IPS-15b (cell line): ENCODE results near the gene ZNF148.
A peak's percentile ranks its signal among the peaks of the same experiment; 100 is the strongest.

ENCODE experiments used
- H3K27me3 ChIP-seq: one replicate; pipeline ENCODE4 v1.6.1; 2013; ENCODE audit warnings: low read length; ENCODE audit not compliant: control insufficient read depth, insufficient read depth
- H3K36me3 ChIP-seq: one replicate; pipeline ENCODE4 v1.6.1; 2013; ENCODE audit warnings: low read length; ENCODE audit not compliant: control insufficient read depth, insufficient read depth
- H3K4me1 ChIP-seq: one replicate; pipeline ENCODE4 v1.6.1; 2013; ENCODE audit warnings: mild to moderate bottlenecking, low read length; ENCODE audit not compliant: control insufficient read depth, insufficient read depth
- H3K4me3 ChIP-seq: one replicate; pipeline ENCODE4 v1.5.1; 2013; ENCODE audit warnings: low read depth, low read length
- H3K9ac ChIP-seq: one replicate; pipeline ENCODE4 v1.6.1; 2013; ENCODE audit warnings: low read depth, mild to moderate bottlenecking, low read length
- H3K9me3 ChIP-seq: one replicate; pipeline ENCODE4 v1.6.1; 2013; ENCODE audit warnings: mild to moderate bottlenecking, low read length; ENCODE audit not compliant: control insufficient read depth, insufficient read depth

The ZNF148 gene

DNA sequence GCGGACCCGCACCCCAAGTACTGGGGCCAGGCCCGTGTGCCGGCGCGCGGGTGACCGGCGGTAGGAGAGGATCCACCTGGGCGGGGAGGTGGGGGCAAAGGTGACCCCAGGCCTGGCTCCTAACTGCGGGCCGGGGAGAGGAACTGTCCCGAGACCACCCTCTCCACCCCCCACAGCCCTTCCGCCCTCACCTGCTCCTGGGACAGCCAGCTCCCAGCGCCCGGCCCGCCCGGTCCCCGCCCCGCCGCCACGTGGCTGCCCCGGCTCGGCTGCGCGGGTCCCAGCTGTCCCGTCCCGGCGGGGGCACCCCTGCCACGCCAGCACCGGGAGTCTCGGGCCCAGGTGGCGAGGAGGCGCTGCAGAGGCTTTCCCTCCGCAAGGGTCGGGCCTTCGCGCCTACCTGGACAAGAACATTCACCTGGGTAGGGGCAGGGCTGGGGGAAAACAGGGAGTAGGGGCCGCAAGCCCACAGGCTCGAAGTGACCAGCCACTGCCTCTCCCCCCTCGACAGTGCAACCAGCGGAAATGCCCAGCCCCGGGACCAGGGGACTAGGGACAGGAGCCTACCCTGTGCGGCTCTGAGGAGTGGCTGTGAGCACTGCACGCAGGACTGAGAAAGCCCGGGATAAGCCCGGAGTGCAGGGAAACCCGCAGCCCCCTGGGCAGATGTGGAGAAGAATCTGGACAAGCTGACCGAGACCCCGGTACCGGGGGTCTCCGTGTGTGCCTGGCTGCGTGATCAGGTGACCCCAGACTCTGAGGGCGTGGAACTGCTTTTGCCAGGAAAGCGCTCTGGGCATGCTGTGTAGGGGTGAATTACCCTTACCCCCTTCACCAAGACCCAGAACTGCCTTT lies 162.4 kb downstream of the ZNF148 start, which contains the start of gene SLC12A8:
Gene SLC12A8, minus strand, starts transcription at position 240 of the 855 bp plus-strand sequence. CDS start 1,399 bp downstream, outside the sequence.
- H3K4me1 ChIP-seq = peaks cover 8% of the 10 kb centered on the region
- H3K4me3 ChIP-seq = peak within 1 kb of the TSS; percentile 74
- peaks cover 4% of the 10 kb centered on the region for H3K27me3 ChIP-seq
- H3K9me3 ChIP-seq = no peaks in the 10 kb centered on the region
- H3K36me3 ChIP-seq = no peaks in the 10 kb centered on the region
- H3K9ac ChIP-seq = peak within 1 kb of the TSS; percentile 74

DNA sequence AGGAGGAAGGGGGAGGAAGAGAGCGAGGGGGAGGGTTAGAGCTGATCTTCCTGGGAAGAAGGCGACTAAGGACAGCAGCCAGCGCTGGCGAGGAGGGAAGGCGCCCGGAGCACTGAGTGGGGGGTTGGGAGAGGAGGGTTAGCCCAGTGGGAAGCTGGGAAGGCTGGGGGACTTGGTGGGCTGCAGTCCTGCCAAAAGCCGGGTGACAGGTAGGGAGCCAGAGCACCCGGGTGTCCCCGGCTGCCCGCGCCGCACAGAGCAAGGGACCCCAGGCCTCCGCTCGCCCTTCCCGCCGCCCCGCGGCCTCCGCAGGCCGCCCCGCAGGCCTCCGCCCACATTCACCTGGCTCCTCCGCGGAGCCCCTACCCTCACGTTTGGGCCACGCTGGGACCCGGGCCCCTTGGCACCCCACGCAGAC lies 163.0 kb downstream of the ZNF148 start:
- H3K9ac ChIP-seq = peak overlapping the region; percentile 74
- no peaks in the 10 kb centered on the region for H3K36me3 ChIP-seq
- H3K4me3 ChIP-seq = peak overlapping the region; percentile 74
- no peaks in the 10 kb centered on the region for H3K9me3 ChIP-seq
- peaks cover 8% of the 10 kb centered on the region for H3K4me1 ChIP-seq
- H3K27me3 ChIP-seq = peaks cover 4% of the 10 kb centered on the region

DNA sequence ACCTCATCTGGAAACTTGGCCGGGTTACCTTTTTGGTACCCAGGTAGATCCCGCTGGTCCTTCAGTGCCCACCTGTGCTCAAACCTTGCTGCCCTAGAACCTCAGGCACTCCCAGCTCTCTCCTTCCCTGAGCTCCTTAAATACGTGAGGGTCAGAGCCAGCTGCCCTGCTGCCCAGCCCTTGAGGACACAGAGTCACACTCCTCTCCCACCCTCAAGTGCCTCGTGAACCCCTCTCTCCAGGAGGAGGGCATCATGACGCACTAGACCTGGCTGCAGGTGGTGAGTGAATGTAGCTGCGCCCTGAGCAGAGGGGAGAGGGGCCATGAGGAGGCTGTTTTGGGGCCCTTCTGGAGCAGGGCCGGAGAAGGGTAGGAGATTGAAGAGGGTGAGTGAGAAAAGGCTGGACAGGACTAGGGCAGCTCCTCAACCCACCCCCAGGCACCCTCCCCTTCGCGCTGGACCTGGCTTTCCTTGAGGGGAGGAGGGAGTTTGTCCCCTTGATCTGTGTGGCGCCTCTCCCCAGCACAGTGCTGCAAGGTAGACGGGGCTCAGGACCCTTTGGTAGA lies 163.5 kb downstream of the ZNF148 start:
- H3K36me3 ChIP-seq = no peaks in the 10 kb centered on the region
- peak overlapping the region; percentile 74 for H3K4me3 ChIP-seq
- peaks cover 8% of the 10 kb centered on the region for H3K4me1 ChIP-seq
- H3K9ac ChIP-seq = peak overlapping the region; percentile 74
- H3K27me3 ChIP-seq = peaks cover 4% of the 10 kb centered on the region
- no peaks in the 10 kb centered on the region for H3K9me3 ChIP-seq

DNA sequence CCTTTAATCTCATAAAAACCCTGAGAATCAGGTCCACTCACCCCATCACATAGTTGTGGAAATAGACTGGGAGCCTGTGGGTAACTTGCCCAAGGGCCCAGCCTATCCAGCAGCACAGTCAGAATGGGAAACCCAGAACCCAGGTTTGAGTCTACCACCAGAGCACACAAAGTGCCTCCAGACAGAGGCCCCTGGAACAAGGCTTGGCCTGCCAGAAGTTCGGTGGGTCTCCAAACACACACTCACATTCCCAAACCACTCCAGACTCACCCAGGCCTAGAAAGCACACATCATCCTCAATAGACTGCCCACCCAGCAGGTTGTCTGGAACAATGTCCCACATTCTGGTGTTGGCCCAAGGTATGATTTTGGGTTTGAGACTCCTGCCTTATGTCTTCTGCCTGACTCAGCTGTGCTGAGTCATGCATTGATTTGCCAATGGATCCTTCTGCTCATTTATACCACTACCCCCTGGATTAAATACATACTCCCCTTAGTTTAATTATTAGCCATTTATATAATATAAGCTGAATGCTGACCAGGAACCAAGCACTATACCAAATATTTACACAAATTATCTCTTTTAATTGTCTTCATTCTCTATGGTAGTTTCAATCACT lies 167.1 kb downstream of the ZNF148 start:
- Histone ChIP-seq H3K4me3 (no peak overlapping the region), H3K27me3 (peaks cover 2% of the 10 kb centered on the region), H3K9me3 (no peaks in the 10 kb centered on the region), H3K4me1 (peaks cover 5% of the 10 kb centered on the region), H3K9ac (no peak overlapping the region), H3K36me3 (no peaks in the 10 kb centered on the region)

DNA sequence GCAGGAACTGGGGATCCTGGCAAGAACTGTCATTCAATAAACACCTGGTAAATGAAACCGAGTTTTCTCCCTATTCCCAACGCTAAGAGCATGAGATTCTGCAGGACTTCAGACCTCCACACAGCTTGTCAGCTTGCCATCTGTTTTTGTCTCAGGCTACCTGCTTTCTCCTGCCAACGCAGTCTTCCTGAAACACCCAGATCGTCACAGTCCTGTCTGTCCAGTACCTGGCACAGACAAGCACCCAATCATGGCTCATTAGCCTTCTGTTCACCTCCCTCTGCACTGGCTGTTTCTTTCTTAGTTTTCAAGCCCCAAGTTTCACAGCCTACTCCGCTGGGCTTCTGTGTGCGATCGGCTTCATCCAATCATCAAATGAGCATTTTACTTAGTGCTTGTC lies 167.6 kb downstream of the ZNF148 start:
- no peaks in the 10 kb centered on the region for H3K9me3 ChIP-seq
- H3K36me3 ChIP-seq = no peaks in the 10 kb centered on the region
- H3K27me3 ChIP-seq = peaks cover 2% of the 10 kb centered on the region
- no peak overlapping the region for H3K9ac ChIP-seq
- H3K4me3 ChIP-seq = no peak overlapping the region
- H3K4me1 ChIP-seq = peaks cover 5% of the 10 kb centered on the region

DNA sequence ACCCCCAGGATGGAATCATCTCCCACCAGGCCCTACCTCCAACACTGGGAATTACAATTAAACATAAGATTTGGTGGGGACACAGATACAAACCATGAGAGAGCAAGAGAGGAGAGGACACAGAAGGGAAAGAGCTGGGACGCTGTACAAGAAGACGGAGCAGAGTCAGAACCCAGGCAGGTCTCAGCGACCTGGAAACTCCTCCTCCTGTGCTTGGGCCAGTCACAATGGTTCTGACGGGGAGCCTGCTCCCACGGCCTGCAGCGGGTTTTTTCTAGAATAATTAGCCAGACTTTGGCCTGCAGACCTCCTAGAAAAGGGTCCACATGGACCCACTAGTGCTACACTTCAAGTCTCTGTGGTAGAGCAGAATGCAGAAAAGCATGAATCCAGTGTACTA lies 168.2 kb downstream of the ZNF148 start:
- Histone ChIP-seq H3K4me1 (peaks cover 5% of the 10 kb centered on the region), H3K9ac (no peak overlapping the region), H3K9me3 (no peaks in the 10 kb centered on the region), H3K4me3 (no peak overlapping the region), H3K27me3 (peaks cover 2% of the 10 kb centered on the region), H3K36me3 (no peaks in the 10 kb centered on the region)

DNA sequence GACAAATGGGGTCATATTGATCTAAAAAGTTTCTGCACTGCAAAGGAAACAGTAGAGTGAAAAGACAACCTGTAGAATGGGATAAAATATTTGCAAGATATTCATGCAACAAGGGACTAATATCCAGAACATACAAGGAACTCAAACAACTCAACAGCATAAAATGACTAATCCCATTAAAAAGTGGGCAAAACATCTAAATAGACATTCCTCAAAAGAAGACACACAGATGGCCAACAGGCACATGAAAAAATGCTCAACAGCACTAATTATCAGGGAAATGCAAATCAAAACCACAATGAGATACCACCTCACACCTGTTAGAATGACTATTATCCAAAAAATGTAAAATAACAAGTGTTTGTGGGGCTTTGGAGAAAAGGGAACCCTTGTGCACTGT lies 171.4 kb downstream of the ZNF148 start:
- no peaks in the 10 kb centered on the region for H3K4me1 ChIP-seq

DNA sequence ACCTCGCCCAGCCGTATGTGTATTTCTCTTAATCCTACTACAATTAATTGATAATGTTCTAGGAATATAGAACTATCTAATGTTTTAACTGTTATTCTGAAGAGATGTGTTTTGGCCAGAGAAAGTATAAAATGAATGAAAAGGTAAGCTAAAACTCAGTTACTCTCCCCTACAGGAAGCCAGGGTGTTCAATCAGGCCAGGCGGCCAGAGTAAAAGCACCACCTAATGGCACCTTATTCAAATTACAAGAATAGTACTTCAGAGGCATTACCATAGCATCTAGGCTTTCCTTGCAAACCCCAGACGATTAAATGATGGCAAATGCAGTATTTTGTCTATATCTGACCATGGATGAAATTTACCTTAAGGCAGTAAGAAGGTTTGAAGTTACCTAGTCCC lies 172.9 kb downstream of the ZNF148 start:
- H3K9me3 ChIP-seq = no peaks in the 10 kb centered on the region
- no peak overlapping the region for H3K4me3 ChIP-seq
- no peaks in the 10 kb centered on the region for H3K4me1 ChIP-seq
- no peaks in the 10 kb centered on the region for H3K36me3 ChIP-seq
- H3K9ac ChIP-seq = no peak overlapping the region
- H3K27me3 ChIP-seq = no peaks in the 10 kb centered on the region

More for the DNA sequence above, 171.4 kb downstream of the ZNF148 start:
- no peak overlapping the region for H3K9ac ChIP-seq
- no peaks in the 10 kb centered on the region for H3K36me3 ChIP-seq
- no peak overlapping the region for H3K4me3 ChIP-seq
- H3K27me3 ChIP-seq = no peaks in the 10 kb centered on the region
- no peaks in the 10 kb centered on the region for H3K9me3 ChIP-seq

DNA sequence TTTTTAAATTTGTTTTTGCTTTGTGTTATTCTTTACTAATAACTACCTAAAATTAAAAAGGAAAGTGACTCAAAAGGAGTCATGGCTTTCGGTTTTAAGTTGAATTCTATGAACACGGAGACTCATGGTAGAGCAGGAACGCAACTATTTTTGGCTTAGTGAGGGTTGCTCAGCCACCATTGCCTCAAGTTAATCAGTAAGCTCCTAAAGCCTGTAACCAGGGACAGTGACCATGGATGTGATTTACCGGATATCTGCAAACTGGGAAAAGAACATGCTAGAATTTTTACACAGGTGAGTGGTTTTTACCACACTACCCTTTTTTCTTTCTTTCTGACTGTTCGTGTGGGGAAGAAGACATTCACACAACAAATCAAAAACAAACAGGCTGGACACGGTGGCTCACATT lies 174.4 kb downstream of the ZNF148 start:
- Histone ChIP-seq H3K9me3 (no peaks in the 10 kb centered on the region), H3K27me3 (no peaks in the 10 kb centered on the region), H3K4me3 (no peak overlapping the region), H3K9ac (no peak overlapping the region), H3K4me1 (no peaks in the 10 kb centered on the region), H3K36me3 (no peaks in the 10 kb centered on the region)

DNA sequence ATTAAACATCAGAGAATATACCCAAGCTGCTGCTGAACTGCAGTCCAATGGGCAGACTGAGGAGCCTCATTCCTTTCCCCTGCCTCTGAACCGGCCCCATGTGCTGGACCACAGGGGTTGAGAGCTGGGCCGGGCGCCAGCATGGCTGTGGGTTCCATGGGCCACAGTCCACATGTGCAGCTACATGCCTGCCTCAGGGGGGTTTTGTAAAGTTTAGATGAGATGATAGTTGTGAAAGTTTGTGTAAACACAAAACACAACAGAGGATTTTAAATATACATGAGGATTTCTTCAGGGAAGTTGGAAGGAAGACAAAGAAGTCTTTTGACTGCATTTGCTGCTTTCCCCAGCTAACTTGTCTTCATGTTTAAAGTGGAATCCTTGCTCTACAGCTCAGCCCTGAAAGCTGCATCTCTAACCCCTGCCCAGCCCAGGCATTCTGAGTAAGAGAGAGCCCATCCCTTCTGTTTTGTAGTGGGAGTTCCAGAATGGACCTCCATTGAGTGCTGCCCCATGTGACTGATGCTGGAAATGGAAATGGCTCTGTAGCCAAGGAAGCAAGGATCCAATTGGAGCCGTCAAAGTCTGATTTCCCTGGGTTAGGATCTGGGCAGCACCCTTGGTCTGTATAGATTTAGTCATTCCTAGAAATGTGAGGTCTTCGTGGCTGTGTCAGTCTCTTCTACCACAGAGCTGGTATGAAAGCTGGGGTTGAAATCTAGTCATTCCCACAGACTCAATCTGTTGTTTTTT lies 180.1 kb downstream of the ZNF148 start:
- H3K4me1 ChIP-seq = peaks cover 12% of the 10 kb centered on the region
- no peaks in the 10 kb centered on the region for H3K36me3 ChIP-seq
- H3K27me3 ChIP-seq = no peaks in the 10 kb centered on the region
- no peak overlapping the region for H3K4me3 ChIP-seq
- H3K9ac ChIP-seq = no peak overlapping the region
- H3K9me3 ChIP-seq = no peaks in the 10 kb centered on the region

DNA sequence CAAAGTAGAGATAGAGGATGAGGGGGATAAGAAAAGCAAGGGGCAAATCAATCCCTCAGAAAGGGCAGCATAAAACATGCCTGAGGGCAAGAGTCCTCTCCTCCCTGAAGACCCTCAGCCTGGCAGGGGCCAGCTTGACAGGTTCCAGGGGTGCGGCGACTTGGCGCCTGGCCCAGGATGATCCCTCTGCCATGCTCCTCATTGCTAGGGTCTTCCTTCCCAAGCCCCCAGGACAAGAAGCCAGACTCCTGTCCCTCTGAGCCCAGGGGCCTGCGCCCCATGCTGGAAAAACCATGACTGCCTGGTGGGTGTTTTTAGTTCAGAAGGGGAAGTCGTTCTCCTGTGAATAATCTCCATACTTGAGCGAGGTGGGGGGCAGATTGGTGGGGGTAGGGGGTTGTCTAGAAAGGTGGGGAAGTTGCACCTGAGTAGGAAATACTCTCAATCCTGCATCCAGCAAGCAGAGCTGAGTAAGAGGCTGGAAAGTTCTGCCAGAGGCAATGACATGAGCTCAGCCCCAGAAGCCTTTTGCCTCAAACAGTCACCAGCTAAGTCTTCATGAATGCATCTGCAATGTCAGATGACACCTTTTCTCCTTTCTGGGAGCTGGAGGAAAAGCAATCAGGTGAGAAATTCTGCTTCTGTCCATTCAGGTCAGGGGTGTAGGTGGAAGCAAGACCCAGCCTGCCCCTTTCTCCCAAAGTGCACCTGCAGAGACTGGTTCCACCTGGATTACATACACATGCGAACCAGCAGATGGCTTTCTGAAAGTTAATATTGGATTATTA lies 180.9 kb downstream of the ZNF148 start:
- no peaks in the 10 kb centered on the region for H3K36me3 ChIP-seq
- no peak overlapping the region for H3K4me3 ChIP-seq
- no peaks in the 10 kb centered on the region for H3K27me3 ChIP-seq
- H3K9ac ChIP-seq = no peak overlapping the region
- no peaks in the 10 kb centered on the region for H3K9me3 ChIP-seq
- H3K4me1 ChIP-seq = peaks cover 12% of the 10 kb centered on the region
